ENCODE results near the gene LINC00237. TPM values are rescaled to one million over a fixed set of nuclear protein-coding genes. Genes with fewer than 3 reads are reported as not detected.

Gene LINC00237
- total RNA-seq, 1 donor from 2014 or later = not detected

DNA sequence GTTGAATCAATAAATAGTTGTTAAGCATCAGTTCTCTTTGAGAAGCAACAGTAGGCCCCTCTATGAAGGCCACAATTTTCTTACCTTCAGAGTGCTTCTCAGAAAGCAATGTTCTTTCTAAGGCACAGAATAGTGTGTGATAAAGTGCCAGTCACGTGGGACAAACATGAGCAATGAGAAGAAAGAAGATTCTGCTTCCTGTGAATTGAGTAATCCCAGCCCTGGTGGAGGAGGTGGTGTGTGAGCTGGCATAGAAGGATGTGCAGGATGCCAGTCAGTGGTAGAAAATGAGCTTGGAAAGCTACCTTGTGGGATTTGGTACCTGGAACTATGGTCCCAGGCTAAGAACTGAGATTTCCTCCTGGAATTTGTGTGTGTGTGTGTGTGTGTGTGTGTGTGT is 41.4 kb upstream of the LINC00237 start:
- ATAC-seq (ENCODE audit: low read depth) = no peak
- peaks cover 32% of the 10 kb centered on the region for H3K36me3 Mint-ChIP-seq (ENCODE audit: low read depth)
- H3K27ac Mint-ChIP-seq = no peak overlapping the region
- POLR2A ChIA-PET = no interaction called here
- no peaks in the 10 kb centered on the region for H3K27me3 Mint-ChIP-seq
- no peak for DNase-seq
- CTCF ChIA-PET = no interaction called here
- H3K4me1 Mint-ChIP-seq = no peaks in the 10 kb centered on the region
- no peaks in the 10 kb centered on the region for H3K9me3 Mint-ChIP-seq
- TF ChIP-seq, protein P1, sequence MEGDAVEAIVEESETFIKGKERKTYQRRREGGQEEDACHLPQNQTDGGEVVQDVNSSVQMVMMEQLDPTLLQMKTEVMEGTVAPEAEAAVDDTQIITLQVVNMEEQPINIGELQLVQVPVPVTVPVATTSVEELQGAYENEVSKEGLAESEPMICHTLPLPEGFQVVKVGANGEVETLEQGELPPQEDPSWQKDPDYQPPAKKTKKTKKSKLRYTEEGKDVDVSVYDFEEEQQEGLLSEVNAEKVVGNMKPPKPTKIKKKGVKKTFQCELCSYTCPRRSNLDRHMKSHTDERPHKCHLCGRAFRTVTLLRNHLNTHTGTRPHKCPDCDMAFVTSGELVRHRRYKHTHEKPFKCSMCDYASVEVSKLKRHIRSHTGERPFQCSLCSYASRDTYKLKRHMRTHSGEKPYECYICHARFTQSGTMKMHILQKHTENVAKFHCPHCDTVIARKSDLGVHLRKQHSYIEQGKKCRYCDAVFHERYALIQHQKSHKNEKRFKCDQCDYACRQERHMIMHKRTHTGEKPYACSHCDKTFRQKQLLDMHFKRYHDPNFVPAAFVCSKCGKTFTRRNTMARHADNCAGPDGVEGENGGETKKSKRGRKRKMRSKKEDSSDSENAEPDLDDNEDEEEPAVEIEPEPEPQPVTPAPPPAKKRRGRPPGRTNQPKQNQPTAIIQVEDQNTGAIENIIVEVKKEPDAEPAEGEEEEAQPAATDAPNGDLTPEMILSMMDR (IDR thresholded peaks at IDR 0.05) = no peak
- H3K4me3 Mint-ChIP-seq = no peak overlapping the region
- intact Hi-C loops (cut with micrococcal nuclease) = no loop called here

DNA sequence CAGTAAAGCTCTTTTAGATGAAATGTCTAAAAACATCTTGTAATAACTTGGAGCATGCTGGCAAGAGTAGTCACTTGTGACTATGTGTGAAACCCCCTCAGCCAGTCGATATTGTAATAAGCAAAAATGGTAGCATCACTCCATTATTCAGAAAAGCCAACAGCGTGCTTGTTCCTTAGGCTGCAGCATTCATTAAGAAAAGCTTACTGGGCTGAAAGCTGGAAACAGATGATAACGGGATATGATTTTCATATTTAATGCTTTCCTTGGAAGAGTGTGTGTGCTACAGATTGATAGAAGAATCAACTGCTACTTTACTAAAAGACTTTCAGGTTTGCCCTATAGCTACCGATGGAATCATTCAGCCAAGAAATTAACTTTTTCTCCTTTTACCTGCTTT is 40.1 kb upstream of the LINC00237 start:
- DNase-seq = no peak
- CTCF ChIA-PET = no interaction called here
- TF ChIP-seq, protein P1 (IDR thresholded peaks at IDR 0.05) = no peak
- H3K4me1 Mint-ChIP-seq = no peaks in the 10 kb centered on the region
- H3K27me3 Mint-ChIP-seq = no peaks in the 10 kb centered on the region
- no peak overlapping the region for H3K4me3 Mint-ChIP-seq
- intact Hi-C loops (cut with micrococcal nuclease) = no loop called here
- peaks cover 39% of the 10 kb centered on the region for H3K36me3 Mint-ChIP-seq (ENCODE audit: low read depth)
- ATAC-seq (ENCODE audit: low read depth) = no peak
- POLR2A ChIA-PET = no interaction called here
- no peak overlapping the region for H3K27ac Mint-ChIP-seq
- no peaks in the 10 kb centered on the region for H3K9me3 Mint-ChIP-seq

DNA sequence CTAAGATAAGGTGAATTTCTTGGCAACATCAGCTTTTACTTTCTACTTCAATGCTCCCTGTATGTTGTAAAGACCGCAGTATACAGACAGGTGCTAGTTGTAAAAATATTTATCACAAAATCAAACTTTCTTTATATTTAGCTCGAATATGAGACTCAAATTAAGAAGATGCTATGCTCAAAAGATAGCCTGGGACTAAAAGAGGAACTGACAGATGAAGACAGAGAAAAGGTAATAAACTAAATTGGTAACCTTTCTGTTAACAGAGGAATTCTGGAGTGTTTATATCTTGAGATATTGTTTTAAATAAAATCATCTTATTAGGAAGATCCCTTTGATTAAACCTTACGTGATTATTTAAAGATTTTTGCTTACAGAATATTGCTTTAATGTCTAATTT is 39.3 kb upstream of the LINC00237 start:
- H3K27ac Mint-ChIP-seq = no peak overlapping the region
- H3K4me3 Mint-ChIP-seq = no peak overlapping the region
- ATAC-seq (ENCODE audit: low read depth) = no peak
- TF ChIP-seq, protein P1 (IDR thresholded peaks at IDR 0.05) = no peak
- ChIA-PET CTCF (no interaction called here), POLR2A (no interaction called here)
- intact Hi-C loops (cut with micrococcal nuclease) = no loop called here
- no peaks in the 10 kb centered on the region for H3K27me3 Mint-ChIP-seq
- peaks cover 37% of the 10 kb centered on the region for H3K36me3 Mint-ChIP-seq (ENCODE audit: low read depth)
- H3K9me3 Mint-ChIP-seq = no peaks in the 10 kb centered on the region
- DNase-seq = no peak
- H3K4me1 Mint-ChIP-seq = no peaks in the 10 kb centered on the region

DNA sequence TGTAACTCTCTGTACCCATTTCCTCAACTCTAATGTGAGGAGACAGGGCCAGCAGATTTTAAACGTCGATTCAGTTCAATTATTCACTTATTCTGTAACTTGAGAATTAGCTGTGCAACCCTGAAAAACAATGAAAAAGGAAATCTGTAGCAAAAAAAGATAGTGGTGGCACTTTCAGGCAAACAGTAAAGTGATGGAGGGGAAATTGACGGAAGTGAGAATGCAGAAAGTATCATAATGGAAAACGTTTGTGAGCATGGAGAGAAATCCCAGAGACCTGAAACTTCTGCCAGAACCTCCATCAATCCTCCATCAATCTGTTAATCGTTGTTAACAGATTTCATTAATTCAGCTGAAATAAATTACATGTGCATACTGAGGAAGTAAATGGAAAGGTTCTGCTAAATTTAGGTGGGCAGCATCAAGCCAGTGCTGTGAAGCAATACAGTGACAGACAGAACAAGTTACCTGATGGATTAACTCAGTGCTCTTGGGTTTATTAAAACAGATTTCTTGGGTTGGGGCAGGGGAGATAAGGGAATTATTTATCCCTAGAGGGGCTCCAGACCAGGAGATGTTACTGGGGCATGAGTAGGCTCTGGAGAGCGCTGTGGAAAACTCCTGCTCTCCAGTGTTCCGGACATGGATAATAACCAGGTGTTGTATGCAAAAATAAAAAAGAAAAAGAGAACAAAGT is 37.2 kb upstream of the LINC00237 start:
- TF ChIP-seq, protein P1 (IDR thresholded peaks at IDR 0.05) = no peak
- intact Hi-C loops (cut with micrococcal nuclease) = no loop called here
- no peak for DNase-seq
- ChIA-PET POLR2A (no interaction called here), CTCF (no interaction called here)
- Mint-ChIP-seq H3K4me3 (no peak overlapping the region), H3K36me3 (ENCODE audit: low read depth) (peaks cover 32% of the 10 kb centered on the region), H3K4me1 (no peaks in the 10 kb centered on the region), H3K27me3 (no peaks in the 10 kb centered on the region), H3K9me3 (no peaks in the 10 kb centered on the region), H3K27ac (no peak overlapping the region)
- no peak for ATAC-seq (ENCODE audit: low read depth)

DNA sequence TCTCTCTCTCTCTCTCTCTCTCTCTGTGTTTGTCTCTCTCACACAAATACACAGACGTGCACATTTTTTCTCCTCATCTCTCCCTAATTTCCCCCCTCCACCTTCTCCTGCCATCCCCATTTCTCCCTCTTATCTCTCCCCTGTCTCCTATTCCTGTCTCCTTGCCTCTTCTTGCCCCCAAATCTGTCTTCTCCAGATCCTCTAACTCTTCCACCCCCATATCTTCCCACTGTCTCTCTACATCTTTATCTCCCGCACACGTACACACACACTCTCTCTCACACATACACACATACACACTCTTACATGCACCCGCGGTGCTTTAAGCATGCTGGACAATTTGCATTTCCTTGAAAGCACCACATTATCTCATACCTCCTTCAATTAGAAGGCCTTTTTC is 35.7 kb upstream of the LINC00237 start:
- Mint-ChIP-seq H3K36me3 (ENCODE audit: low read depth) (peaks cover 36% of the 10 kb centered on the region), H3K4me1 (no peaks in the 10 kb centered on the region), H3K27ac (no peak overlapping the region), H3K4me3 (no peak overlapping the region), H3K9me3 (no peaks in the 10 kb centered on the region), H3K27me3 (no peaks in the 10 kb centered on the region)
- POLR2A ChIA-PET = no interaction called here
- DNase-seq (no peak), ATAC-seq (ENCODE audit: low read depth) (no peak)
- TF ChIP-seq, protein P1 (IDR thresholded peaks at IDR 0.05) = no peak
- CTCF ChIA-PET = no interaction called here
- intact Hi-C loops (cut with micrococcal nuclease) = no loop called here

Measured in activated B cell treated with CpG ODN at 0.5 μM for 24 hours (primary cell).